Liver (tissue), 9 donors: ENCODE data around the gene OFD1. TPM values are rescaled to one million over a fixed set of nuclear protein-coding genes. Genes with fewer than 3 reads are reported as not detected.

Source experiments
- DNase-seq: peaks from one replicate; pipeline ENCODE4 v3.0.0-alpha.2; 2017; ENCODE audit warnings: low spot score
- H3K27ac ChIP-seq, 2 donors: one replicate each; pipeline ENCODE4 v1.7.0; 2013; ENCODE audit warnings: inconsistent platforms in 2 of 2, low read length in 2 of 2, control low read depth in 1 of 2, low read depth in 1 of 2, mild to moderate bottlenecking in 1 of 2
- H3K27me3 ChIP-seq, 4 donors: one replicate each; pipeline versions ENCODE4 v1.6.1 to v1.7.0; 2013; ENCODE audit warnings: low read length in 3 of 4, inconsistent platforms in 1 of 4, mild to moderate bottlenecking in 1 of 4, moderate library complexity in 1 of 4; ENCODE audit not compliant: control insufficient read depth in 4 of 4, insufficient read depth in 4 of 4
- H3K36me3 ChIP-seq, 4 donors: one replicate each; pipeline versions ENCODE4 v1.6.1 to v1.7.0; 2013; ENCODE audit warnings: low read length in 3 of 4, mild to moderate bottlenecking in 3 of 4, low read depth in 1 of 4, moderate library complexity in 1 of 4; ENCODE audit not compliant: control insufficient read depth in 4 of 4, insufficient read depth in 3 of 4
- H3K4me1 ChIP-seq, 4 donors: one replicate each; pipeline versions ENCODE4 v1.6.1 to v1.7.0; 2013; ENCODE audit warnings: low read length in 3 of 4, mild to moderate bottlenecking in 3 of 4, moderate library complexity in 1 of 4; ENCODE audit not compliant: control insufficient read depth in 4 of 4, insufficient read depth in 4 of 4
- H3K4me3 ChIP-seq, 3 donors: one replicate each; pipeline versions ENCODE4 v1.6.1 to v1.7.0; 2013; ENCODE audit warnings: low read length in 3 of 3, control low read depth in 1 of 3, low read depth in 1 of 3, mild to moderate bottlenecking in 1 of 3
- H3K9ac ChIP-seq, 2 donors: one replicate each; pipeline ENCODE4 v1.7.0; 2013; ENCODE audit warnings: low read length in 2 of 2, mild to moderate bottlenecking in 2 of 2, moderate library complexity in 2 of 2, control low read depth in 1 of 2, low read depth in 1 of 2
- H3K9me3 ChIP-seq, 4 donors: one replicate each; pipeline versions ENCODE4 v1.6.1 to v1.7.0; 2013; ENCODE audit warnings: low read length in 3 of 4; ENCODE audit not compliant: control insufficient read depth in 4 of 4
- GABPA ChIP-seq, 2 donors: IDR thresholded peaks in 1 of 2; conservative IDR thresholded peaks in 1 of 2; 2 replicates each; pipeline ENCODE4 v1.6.1; 2016; ENCODE audit warnings: antibody characterized with exemption in 2 of 2, mild to moderate bottlenecking in 1 of 2, moderate library complexity in 1 of 2
- JUND ChIP-seq, 2 donors: IDR thresholded peaks; 2 replicates each; pipeline ENCODE4 v1.6.1; 2016; ENCODE audit warnings: antibody characterized with exemption in 2 of 2
- NR2F2 ChIP-seq: IDR thresholded peaks from 2 replicates; pipeline ENCODE4 v1.6.1; 2016; ENCODE audit warnings: antibody characterized with exemption
- WGBS: extraction: QIAGEN DNeasy Blood & Tissue Kit; methylation state at CpG from one replicate; pipeline ENCODE4 v1.1.7; 2013; 5-methylcytosine and 5-hydroxymethylcytosine counted together
- polyA plus RNA-seq, 2 donors: library from polyadenylated mRNA; stranded (reverse) in 1 of 2; unstranded in 1 of 2; fragments of 200-250 nt in 1 of 2; fragments of >200 nt in 1 of 2; fragmentation: Nextera tagmentation in 1 of 2; extraction: Ambion mirVana in 1 of 2; gene quantifications; one replicate each; pipeline versions ENCODE4 v1.2.1 to v1.2.3, GENCODE V29; 2013 to 2015
- total RNA-seq, 2 donors: library from RNA; depleted of rRNA; stranded (reverse); fragments of >200 nt; gene quantifications; one replicate each; pipeline ENCODE4 v1.2.3, GENCODE V29; 2014
- TF ChIP-seq, protein P1 (sequence below): fragments of 150-350 bp; IDR thresholded peaks from 2 replicates; pipeline ENCODE4 v1.5.1; 2017; ENCODE audit warnings: improper control_type of control experiment, low read depth, low read length; ENCODE audit not compliant: missing input control
- TF ChIP-seq, protein P2 (sequence below): IDR thresholded peaks from 2 replicates; pipeline ENCODE4 v1.6.1; 2016; ENCODE audit warnings: antibody characterized with exemption, mild to moderate bottlenecking
- TF ChIP-seq, protein P3 (sequence below): IDR thresholded peaks from 2 replicates; pipeline ENCODE4 v1.6.1; 2016; ENCODE audit warnings: antibody characterized with exemption
- donor health status: healthy.
- donor health status: healthy.
- donor health status: healthy.
- donor health status: healthy.
- donor health status: healthy.

Gene OFD1
- total and polyA plus RNA-seq, 4 donors: 2.9 to 15.7 (median 9.6) TPM

DNA sequence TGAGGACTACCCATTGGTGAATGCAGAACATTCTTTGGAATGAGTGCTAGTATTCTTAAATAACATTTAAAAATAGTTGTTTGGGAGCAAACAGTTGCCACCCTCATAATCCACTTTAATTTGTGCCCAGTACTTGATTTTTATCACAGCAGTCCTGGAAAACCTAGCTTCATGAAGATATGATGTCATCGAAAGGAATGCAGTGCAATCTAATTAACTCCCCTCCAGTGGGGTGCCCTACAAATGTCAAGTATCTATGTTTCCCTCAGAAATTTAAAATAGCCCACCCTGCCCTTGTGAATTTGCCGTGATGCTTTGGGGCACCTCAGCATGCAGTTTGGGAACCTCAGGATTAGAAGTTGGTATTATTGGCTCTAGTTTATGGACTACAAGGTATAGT lies 40.2 kb upstream of the OFD1 start:
- Histone ChIP-seq H3K4me1 (peaks cover 5 to 19% (median 11%) of the 10 kb centered on the region in 4 donors), H3K27me3 (no peaks in the 10 kb centered on the region), H3K9ac (no peak overlapping the region), H3K36me3 (no peaks in the 10 kb centered on the region), H3K4me3 (no peak overlapping the region), H3K27ac (no peak overlapping the region), H3K9me3 (no peaks in the 10 kb centered on the region)
- TF ChIP-seq JUND (IDR thresholded peaks at IDR 0.05) (no peak), NR2F2 (no peak)
- TF ChIP-seq, protein P1, sequence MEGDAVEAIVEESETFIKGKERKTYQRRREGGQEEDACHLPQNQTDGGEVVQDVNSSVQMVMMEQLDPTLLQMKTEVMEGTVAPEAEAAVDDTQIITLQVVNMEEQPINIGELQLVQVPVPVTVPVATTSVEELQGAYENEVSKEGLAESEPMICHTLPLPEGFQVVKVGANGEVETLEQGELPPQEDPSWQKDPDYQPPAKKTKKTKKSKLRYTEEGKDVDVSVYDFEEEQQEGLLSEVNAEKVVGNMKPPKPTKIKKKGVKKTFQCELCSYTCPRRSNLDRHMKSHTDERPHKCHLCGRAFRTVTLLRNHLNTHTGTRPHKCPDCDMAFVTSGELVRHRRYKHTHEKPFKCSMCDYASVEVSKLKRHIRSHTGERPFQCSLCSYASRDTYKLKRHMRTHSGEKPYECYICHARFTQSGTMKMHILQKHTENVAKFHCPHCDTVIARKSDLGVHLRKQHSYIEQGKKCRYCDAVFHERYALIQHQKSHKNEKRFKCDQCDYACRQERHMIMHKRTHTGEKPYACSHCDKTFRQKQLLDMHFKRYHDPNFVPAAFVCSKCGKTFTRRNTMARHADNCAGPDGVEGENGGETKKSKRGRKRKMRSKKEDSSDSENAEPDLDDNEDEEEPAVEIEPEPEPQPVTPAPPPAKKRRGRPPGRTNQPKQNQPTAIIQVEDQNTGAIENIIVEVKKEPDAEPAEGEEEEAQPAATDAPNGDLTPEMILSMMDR: no peak
- TF ChIP-seq, protein P2, sequence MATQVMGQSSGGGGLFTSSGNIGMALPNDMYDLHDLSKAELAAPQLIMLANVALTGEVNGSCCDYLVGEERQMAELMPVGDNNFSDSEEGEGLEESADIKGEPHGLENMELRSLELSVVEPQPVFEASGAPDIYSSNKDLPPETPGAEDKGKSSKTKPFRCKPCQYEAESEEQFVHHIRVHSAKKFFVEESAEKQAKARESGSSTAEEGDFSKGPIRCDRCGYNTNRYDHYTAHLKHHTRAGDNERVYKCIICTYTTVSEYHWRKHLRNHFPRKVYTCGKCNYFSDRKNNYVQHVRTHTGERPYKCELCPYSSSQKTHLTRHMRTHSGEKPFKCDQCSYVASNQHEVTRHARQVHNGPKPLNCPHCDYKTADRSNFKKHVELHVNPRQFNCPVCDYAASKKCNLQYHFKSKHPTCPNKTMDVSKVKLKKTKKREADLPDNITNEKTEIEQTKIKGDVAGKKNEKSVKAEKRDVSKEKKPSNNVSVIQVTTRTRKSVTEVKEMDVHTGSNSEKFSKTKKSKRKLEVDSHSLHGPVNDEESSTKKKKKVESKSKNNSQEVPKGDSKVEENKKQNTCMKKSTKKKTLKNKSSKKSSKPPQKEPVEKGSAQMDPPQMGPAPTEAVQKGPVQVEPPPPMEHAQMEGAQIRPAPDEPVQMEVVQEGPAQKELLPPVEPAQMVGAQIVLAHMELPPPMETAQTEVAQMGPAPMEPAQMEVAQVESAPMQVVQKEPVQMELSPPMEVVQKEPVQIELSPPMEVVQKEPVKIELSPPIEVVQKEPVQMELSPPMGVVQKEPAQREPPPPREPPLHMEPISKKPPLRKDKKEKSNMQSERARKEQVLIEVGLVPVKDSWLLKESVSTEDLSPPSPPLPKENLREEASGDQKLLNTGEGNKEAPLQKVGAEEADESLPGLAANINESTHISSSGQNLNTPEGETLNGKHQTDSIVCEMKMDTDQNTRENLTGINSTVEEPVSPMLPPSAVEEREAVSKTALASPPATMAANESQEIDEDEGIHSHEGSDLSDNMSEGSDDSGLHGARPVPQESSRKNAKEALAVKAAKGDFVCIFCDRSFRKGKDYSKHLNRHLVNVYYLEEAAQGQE: no peak
- 92% methylated on average over 2 of the region's 2 CpGs for WGBS
- DNase-seq: no peak

DNA sequence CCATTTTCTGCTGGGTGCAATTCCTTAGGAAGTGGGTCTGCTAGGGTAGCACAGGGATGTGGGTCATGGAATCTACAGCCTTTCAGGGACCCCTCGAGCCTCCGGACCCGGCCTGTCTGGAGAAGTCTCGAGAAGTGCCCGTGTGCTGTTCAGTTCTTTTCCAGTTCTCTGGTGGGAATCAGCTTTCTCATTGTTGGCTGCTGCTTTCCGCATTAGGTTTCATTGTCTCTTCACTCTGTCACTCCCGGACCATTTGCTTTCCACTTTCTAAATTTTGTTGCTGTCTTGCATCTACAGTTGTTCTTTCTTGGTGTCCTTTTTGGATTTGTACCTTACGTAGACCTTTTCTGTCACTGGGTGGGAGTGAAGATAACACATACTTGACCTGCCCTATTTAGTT lies 39.6 kb upstream of the OFD1 start:
- Histone ChIP-seq H3K4me1 (peaks cover 5 to 19% (median 10%) of the 10 kb centered on the region in 4 donors), H3K36me3 (no peaks in the 10 kb centered on the region), H3K27ac (no peak overlapping the region), H3K9me3 (no peaks in the 10 kb centered on the region), H3K27me3 (no peaks in the 10 kb centered on the region), H3K9ac (no peak overlapping the region), H3K4me3 (no peak overlapping the region)
- 89% methylated on average over 8 of the region's 8 CpGs for WGBS
- TF ChIP-seq, protein P3, sequence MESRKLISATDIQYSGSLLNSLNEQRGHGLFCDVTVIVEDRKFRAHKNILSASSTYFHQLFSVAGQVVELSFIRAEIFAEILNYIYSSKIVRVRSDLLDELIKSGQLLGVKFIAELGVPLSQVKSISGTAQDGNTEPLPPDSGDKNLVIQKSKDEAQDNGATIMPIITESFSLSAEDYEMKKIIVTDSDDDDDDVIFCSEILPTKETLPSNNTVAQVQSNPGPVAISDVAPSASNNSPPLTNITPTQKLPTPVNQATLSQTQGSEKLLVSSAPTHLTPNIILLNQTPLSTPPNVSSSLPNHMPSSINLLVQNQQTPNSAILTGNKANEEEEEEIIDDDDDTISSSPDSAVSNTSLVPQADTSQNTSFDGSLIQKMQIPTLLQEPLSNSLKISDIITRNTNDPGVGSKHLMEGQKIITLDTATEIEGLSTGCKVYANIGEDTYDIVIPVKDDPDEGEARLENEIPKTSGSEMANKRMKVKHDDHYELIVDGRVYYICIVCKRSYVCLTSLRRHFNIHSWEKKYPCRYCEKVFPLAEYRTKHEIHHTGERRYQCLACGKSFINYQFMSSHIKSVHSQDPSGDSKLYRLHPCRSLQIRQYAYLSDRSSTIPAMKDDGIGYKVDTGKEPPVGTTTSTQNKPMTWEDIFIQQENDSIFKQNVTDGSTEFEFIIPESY: no peak
- TF ChIP-seq GABPA (IDR thresholded peaks at IDR 0.05 in 1 of 2, conservative IDR thresholded peaks at IDR 0.05 in 1 of 2): no peak
- TF ChIP-seq, protein P2: no peak
- no peak for DNase-seq
